NCI-H1105 treated with DMSO at 0.1 percent for 48 hours (cell line): ENCODE data around the gene MMP1.

Source experiments
- DNase-seq: peaks from one replicate; lab custom pipeline; 2025; lab: John Stamatoyannopoulos, UW

MMP1 gene

GRCh38 chr11:102798012-102798746 is at the start of gene MMP1:
Gene MMP1, minus strand, starts transcription at chr11:102798160. Its CDS starts 68 bp downstream, at chr11:102798092.
- no peak for DNase-seq

GRCh38 chr11:102846292-102846691 is 48.3 kb upstream of the MMP1 start:
- DNase-seq, result no peak

- DNase-seq, result no peak
Measured at GRCh38 chr11:102843489-102843888, 45.5 kb upstream of the MMP1 start, which contains the start of gene MMP3. Gene MMP3, minus strand, starts transcription at chr11:102843609. Its CDS starts 63 bp downstream, at chr11:102843546.

- DNase-seq, result no peak
Measured at GRCh38 chr11:102842930-102843329, 45.0 kb upstream of the MMP1 start.

- peak; percentile 16 for DNase-seq
Measured at GRCh38 chr11:102840018-102840417, 42.1 kb upstream of the MMP1 start.

GRCh38 chr11:102837646-102838045 is 39.7 kb upstream of the MMP1 start:
- no peak for DNase-seq

GRCh38 chr11:102837156-102837555 is 39.2 kb upstream of the MMP1 start:
- no peak for DNase-seq

GRCh38 chr11:102836290-102836875 is 38.4 kb upstream of the MMP1 start:
- DNase-seq, result no peak

GRCh38 chr11:102833731-102834130 is 35.8 kb upstream of the MMP1 start:
- DNase-seq, result no peak

- DNase-seq, result no peak
Measured at GRCh38 chr11:102832612-102833011, 34.7 kb upstream of the MMP1 start.

- DNase-seq, result no peak
Measured at GRCh38 chr11:102831489-102832440, 33.8 kb upstream of the MMP1 start.

GRCh38 chr11:102831128-102831488 is 33.1 kb upstream of the MMP1 start:
- DNase-seq, result no peak

- DNase-seq, result no peak
Measured at GRCh38 chr11:102830001-102830727, 32.2 kb upstream of the MMP1 start.

- peak; percentile 16 for DNase-seq
Measured at GRCh38 chr11:102829316-102830000, 31.5 kb upstream of the MMP1 start.

GRCh38 chr11:102824556-102824955 is 26.6 kb upstream of the MMP1 start:
- no peak for DNase-seq

- no peak for DNase-seq
Measured at GRCh38 chr11:102819491-102819890, 21.5 kb upstream of the MMP1 start.

- DNase-seq, result no peak
Measured at GRCh38 chr11:102813484-102813883, 15.5 kb upstream of the MMP1 start.

GRCh38 chr11:102812188-102812587 is 14.2 kb upstream of the MMP1 start:
- DNase-seq, result no peak

- peak; percentile 8 for DNase-seq
Measured at GRCh38 chr11:102810950-102811660, 13.1 kb upstream of the MMP1 start.

- DNase-seq, result no peak
Measured at GRCh38 chr11:102809971-102810370, 12.0 kb upstream of the MMP1 start.

- DNase-seq, result peak; percentile 39
Measured at GRCh38 chr11:102807921-102808320, 10.0 kb upstream of the MMP1 start.
